Stimulated activated CD4-positive, alpha-beta T cell treated with anti-CD3 and anti-CD28 coated beads, Interleukin-2, amount 100 ng/mL, for 24 hours (primary cell): ENCODE measurements around the gene DET1.
"Not testable (repeated sequence)": the region's sequence is repeated elsewhere in the genome, so short reads cannot be mapped to it uniquely, and the experiment has no call there.

Experiments
- DNase-seq, 2 donors: peaks; one replicate each; pipeline ENCODE4 v3.0.0-alpha.2; 2020

The DET1 gene

DNA sequence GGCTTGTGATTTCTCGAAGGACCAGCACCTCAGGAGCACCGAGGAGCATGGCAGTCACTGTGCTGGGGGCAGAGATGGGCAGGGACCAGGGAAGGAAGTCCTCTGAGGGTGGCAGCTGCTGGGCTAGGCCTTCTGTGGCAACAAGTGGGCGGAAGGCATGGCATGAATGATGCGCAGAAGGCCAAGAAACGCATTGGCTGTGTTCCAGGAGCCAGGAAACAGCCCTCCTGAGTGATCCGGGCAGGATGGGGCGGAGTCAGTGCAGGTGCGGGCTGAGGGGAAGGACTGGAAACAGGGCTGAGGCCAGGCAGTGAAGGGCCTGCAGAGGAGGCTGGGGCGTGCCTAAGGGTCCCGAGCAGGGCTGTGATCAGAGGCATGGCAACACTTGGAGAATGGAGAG is 55.3 kb downstream of the DET1 start:
- no peak for DNase-seq

DNA sequence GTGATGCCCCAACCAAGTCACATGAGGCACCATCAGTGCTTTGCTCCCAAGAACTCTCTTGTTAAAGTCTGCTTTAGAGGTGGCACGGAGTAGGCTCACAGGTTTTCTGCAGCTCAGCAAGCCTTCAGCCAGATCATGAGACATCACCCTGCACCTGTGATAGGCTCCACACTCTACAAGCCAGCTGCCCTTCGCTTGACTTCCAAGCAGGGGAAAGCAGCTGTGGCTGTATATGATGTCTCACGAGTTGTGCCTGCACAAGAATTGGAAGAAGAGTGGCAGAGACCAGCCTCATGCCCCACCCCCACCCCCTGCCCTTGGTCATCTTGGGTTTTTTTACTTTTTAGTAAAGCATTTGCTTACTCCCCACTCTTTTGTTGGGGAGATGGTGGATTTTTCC is 56.4 kb downstream of the DET1 start:
- no peak for DNase-seq

DNA sequence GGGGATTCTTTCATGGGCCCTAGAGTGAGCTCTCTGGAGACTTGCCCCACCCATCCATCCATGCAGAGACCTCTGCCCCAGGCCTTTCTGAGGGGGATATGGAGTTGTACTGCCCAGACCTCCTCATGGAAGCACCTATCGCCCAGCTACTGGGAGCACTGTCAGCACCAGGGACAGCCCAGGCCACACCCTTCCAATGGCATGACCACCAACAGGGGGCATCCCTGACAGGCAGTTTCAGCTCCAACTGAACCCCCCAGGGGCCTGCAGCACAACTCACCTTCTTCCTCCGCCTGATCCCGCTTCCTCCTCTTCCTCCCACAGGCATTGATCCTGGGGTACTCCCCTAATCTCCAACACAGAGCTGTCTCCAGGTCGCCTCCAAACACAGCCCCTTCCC is 57.2 kb downstream of the DET1 start:
- no peak for DNase-seq

DNA sequence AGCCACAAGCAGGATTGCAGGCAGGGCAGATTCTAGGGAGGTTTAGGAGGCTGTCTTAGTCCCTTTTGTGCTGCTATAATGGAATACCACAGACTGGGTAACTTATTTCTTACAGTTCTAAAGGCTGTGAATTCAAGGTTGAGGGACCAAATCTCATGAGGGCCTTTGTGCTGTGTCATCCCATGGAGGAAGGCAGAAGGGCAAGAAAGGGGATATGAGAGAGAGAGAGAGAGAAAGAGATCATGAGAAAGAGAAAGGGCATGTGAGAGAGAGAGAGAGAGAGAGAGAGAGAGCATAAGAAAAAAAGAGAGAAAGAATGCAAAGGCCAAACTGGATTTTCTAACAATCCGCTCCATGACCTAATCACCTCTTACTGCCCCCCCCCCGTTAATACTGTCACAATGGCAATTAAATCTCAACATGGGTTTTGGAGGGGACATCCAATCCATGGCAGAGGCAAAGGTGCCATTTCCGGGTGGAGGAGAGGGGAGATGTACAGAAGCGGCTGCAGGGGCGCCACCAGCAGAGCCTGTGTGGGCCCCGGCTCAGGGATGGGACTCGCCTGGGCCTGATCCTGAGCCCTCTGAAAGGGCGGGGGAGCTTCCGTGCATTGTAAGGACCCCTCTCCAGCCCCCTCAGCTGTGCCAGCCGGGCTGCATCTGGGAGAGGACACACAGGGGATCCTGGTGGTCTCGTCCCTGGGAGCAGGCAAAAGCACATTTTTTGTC is 58.5 kb downstream of the DET1 start:
- no peak for DNase-seq

DNA sequence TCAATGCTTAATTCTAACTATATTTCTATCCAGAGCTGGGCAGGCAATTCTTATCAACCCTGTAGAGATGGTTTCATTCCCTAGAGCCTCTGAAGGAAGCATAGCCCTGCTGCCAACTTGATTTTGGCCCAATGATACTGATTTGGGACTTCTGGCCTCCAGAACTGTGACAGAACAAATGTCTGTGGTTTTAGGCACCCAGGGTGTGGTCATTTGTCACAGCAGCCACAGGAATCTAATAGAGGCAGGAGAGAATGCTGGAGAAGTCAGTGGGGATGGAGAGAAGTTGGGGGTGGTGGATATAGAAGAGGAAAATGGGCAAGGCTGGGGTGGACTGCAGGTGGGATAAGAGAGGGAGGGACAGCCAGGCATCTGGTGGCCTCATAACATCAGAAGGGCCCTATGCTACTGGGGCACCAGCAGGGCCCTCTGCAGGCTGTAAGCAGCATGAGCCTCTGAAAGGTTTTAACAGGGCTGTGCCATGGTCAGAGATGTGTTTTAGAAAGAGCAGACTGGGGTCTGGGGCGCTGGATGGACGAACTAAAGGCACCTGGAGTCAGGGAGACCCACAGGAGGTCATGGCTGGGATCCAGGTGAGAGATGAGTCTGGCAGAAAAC is 59.2 kb downstream of the DET1 start:
- no peak for DNase-seq

DNA sequence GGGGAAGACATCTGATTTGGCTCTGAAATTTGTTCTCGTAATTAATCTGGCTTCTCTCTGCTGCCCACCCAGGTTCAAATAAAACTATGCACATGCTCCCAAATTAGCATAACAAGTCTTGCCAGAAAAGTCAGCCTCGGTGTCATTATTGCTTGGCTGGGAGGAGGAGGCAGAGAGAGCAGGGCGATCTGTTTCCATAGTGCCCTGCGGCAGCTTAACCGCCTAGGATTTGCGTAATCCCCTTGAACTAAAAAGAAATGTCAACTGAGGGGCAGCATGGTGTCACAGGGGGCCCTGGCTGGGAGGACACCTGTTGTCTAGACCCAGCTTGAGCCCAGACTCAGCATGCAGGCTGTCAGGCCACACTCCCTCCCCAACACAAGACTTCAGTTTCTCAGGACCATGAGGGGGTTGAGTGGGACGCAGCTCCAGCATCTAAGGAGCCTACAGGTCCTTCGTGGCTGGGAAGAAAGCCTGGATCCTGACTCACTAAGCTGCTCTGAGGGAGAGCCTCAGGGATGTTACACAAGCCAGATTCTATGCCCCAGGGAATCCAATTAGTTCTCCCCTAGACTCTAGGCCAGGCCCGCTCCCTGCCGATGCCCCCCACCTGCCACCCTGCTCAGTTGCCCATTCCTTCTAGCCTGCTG is 61.7 kb downstream of the DET1 start:
- DNase-seq, result no peak

DNA sequence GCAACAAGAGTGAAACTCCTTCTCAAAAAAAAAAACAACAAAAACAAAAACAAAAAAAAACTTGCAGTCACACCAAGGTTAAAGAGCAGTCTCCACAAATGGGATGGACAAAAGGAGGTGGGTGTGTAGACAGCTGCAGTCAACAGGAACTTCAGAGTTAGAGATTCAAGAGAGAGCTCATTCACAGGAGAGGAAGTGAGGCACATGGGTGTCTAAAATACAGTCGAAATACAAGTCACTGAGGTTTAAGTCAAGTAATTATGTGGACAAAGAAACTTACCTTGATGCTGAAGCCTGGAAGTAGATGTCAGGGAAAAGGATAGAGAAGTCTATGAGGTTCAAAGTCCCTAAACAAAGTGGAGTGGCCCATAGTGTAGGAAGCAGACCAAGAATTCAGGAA is 64.2 kb downstream of the DET1 start:
- no peak for DNase-seq

DNA sequence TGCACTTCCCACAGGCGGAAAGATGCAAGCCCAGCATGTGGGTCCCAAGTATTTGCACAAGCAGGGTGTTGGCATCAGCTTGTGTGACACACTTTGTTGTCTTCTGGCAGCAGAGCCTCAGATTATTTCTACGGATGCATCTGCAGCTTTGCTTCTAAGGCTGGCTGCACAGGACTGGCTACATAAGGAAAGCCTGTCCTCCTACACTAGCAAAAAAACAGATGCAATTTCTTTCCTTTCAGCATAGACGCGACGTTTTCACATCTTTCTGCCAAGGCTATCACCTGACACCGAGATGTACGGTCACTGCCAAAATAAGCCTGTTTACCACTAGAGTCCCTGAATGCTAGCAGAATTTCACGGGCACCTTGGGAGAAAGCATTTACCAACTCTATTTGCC is 65.5 kb downstream of the DET1 start:
- DNase-seq, result no peak

DNA sequence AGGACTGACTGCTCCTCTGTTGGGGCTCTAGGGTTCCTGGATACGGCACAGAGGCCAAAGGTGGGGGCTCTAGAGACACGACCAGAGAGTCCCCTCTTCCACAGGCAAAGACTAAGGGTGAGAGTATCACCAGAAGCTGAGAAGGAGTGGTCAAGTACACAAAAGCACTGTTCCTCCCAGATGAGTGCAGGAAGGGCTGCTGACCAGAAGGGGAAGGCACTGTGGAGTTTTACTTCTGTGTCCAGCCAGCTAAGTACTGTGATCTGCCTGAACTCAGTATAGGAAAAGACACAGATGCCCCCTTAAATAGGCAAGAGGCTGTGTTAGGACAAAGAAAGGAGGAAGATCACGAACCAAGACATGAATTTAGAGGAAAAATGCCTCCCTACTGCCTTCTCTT is 67.3 kb downstream of the DET1 start:
- no peak for DNase-seq

DNA sequence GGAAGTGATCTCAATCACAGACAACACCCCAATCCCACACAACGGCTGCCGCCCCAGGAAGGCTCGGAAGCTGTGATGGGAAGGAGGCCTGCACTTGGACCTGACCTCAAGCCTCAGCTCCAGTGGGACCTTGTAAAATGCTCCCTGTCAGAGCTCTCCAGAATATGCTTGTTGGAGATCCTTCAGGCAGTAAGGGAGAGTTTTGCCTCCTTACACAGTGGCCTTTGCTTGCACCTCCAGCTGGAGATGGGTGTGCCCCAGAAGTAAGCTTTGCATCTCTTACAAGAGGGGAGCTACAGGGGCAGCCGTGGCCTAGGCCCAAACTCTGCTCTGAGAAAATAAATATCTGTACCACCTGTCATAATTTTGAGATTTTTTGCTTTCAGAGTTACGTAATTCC is 68.6 kb downstream of the DET1 start:
- no peak for DNase-seq

DNA sequence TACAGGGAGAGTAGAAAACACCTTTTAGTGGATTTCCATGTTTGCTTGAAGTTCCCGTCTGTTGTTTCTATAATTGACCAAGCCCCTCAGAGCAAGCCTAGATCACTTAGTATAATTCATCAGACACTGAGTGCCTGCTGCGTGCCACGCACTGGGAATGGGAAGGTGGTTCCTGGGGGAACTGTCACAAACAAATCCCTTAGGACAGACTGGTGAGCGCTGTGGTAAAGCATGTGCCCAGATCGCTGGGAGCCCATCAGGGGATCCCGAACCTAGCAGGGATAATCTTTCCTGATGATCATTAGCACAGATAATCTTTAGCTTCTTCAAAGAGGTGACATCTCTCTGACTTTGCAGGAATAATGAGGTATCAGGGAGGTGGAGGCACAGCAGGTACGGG is 69.4 kb downstream of the DET1 start:
- DNase-seq, result no peak

DNA sequence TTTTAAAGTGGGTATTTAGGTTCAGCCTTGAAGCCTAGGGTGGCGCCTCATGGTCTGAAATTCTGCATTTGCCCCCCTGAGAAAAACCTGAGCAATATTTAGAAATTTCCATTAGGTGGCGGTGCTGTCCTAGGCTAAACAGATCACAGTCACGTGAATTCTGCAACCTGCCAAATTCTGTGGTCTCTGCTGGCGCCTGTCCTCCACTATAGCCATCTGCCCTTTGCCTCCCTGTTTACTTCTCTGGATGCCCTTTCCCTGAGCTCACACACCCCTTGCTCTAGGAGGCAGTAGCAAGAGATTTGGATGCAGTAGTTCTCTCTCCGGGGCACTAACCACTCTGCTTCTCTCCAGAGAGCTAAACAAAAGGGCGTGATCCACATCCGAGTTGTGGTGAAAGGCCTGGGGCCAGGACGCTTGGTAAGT is 69.8 kb downstream of the DET1 start:
- DNase-seq, result no peak

DNA sequence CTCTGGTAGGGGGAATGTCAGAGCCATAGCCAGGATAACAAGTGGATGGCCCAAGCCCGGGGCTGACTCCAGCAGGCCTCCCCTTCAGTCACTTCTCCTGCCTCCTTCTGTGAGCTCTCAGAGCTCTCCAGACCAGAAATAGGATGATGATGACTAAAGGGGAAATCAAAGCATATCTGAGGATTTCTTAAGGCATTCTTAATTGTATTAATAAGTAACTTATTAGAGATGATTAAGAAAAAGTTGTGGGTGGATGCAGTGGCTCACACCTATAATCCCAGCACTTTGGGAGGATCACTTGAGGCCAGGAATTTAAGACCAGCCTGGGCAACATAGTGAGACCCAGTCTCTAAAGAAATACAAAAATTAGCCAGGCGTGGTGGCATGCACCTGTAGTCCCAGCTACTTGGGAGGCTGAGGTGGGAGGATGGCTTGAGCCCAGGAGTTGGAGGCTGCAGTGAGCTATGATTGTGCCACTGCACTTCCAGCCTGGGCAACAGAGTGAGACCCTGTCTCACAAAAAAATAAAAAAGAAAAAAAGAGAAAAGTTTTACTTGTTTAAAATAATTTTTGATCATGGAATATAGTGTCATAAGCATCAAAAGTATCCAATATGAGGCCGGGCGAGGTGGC is 72.7 kb downstream of the DET1 start:
- DNase-seq, result not testable (repeated sequence)

DNA sequence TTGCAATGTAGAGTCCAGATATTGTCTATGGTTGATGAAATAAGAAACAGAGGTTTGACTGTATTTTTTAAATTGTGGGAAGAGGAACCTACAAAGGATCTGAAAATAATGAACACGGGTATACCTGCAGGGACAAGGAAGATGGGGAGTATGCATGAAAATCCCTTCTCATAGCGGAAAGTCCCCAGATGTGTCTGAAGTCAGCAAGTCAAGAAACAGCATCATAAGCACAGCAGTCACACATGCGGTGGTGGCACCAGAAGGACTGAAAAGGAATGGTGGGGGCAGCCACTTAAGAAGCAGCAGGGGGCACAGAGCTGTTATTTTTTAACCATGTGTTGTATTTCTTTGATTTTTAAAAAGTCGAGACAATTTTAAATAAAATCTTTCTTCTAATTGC is 74.3 kb downstream of the DET1 start:
- DNase-seq, result no peak

DNA sequence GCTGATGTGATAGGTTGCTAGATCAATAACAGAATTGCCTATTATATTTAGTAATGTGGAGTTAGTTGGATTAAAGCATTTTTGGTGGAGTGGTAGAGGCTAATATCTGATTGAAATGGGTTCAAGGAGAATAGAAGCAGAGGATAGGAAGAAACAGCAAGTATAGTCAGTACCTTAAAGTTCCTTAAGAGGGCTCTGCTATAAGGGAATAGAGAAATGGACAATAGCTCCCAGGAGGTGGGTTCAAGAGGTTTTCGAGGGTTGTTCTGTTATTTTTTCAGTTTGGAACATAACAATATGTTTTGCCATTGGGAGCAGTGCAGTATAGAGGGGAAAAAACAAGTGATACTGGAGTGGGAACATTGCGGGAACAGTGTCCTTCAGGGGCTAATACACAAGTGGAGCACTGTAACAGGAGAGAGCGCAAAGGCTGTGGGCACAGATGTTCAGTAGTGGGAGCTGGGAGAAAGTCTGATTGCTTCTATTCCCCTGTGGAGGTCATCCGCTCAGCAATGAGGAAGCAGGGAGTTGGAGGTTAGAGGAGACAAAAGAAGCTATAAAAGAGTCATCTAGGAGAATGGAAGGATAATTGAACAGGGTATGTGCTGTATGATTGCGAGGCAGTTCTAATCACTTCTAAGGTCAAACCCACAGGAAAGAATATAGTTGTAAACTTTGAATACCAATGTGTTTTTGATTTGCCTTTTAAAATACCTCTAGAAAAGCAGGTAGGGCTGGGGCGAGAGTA is 75.7 kb downstream of the DET1 start:
- no peak for DNase-seq

DNA sequence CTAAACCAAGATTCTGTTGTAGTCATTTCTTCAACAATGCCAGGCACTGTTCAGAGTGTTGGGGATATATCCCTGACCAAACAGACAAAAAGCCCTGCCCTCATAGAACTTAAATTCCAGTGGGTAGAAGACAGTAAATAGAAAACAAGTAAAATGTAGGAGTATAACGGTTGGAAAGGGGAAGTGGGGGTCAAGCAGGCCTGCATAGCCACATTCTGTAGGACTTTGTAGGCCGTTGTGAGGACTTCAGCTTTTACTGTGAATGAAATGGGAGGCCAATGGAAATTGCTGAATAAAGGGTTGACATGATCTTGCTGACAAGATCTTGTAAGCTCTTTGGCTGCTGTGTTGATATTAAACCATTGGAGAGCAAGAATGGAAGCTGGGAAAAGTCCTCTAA is 77.2 kb downstream of the DET1 start:
- no peak for DNase-seq

DNA sequence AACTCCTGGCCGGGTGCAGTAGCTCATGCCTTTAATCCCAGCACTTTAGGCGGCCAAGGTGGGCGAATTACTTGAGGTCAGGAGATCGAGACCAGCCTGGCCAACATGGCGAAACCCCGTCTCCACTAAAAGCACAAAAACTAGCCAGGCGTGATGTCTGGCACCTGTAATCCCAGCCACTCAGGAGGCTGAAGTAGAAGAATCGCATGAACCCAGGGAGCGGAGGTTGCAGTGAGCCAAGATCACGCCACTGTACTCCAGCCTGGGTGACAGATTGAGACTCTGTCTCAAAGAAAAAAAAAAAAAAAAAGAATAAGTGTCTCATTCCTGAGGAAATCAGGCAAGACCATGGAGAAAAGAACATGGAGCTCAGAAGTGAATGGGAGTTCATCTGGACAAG is 77.8 kb downstream of the DET1 start:
- not testable (repeated sequence) for DNase-seq

DNA sequence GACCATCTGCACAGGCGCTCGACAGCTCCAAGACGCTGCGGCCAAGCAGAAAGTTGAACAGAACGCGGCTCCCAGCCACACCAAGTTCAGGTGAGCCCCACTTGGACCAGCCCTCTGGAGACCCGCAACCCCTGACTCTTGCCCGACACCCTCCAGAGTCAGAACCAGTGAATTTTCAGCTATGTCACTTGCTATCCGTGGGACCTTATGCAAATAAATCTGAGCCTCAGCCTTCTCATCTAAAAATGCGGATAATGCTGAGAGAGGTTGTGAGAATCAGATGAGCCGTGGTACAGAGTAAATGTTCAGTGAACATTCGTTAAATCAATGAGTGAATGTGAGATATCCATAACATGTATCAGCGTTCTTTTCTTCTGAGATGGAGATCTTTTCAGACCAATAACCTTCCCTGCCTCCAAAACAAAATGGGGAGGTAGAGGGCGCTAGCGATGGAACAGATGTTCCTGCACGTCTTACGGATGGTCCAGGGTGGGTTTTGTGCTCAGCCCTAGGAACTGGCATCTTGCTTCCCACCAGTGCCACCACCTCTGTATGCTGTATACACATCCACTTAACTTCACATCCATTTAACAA is 78.4 kb downstream of the DET1 start:
- DNase-seq, result peak in 1 of 2 donors; percentile 13

DNA sequence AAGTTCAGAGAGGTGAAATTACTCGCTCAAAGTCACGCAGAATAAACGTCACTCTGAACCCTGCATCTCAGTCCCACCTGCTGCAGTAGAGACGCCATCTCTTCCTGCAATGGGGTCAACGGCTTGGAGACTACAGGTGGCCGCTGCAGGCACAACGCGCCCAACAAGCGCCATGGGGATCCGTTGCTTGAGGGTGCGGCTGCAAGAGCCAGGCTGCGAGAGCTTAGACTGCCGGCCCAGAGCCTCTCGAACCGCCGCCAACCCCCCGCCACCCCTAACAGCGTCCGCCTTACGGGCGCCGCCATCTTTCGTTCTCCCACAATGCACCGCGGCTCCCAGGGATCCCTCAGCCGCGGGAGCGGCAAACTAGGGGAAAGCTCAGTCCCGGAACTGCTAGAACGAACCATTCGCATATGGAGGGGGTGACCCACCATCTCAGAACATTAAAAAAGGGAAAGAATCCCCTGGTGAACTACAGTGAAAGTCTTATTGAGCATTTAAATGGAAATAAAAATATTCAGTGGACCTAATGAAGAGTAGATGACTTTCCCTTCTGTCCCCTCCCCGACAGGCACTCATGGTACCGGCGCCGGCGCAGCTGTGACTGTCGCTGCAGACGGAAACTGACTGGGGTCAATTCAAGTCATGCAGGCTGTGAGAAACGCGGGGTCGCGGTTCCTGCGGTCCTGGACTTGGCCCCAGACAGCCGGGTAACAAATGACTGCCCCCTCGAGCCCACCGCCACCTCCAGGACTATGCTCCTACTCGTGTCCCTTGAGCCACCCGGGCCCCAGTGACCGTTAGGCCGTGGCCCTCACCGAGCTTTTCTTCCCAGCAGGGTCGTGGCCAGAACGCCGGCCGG is 79.2 kb downstream of the DET1 start, which contains the start of the genes MRPL46 and MRPS11:
Gene MRPL46, minus strand, starts transcription at position 316 of the 862 bp plus-strand sequence. Its CDS starts 11 bp downstream, at position 305.
Gene MRPS11, plus strand, starts transcription at position 636 of the 862 bp plus-strand sequence. Its CDS starts 10 bp downstream, at position 646.
- DNase-seq, result peak; percentile 92 to 94

DNA sequence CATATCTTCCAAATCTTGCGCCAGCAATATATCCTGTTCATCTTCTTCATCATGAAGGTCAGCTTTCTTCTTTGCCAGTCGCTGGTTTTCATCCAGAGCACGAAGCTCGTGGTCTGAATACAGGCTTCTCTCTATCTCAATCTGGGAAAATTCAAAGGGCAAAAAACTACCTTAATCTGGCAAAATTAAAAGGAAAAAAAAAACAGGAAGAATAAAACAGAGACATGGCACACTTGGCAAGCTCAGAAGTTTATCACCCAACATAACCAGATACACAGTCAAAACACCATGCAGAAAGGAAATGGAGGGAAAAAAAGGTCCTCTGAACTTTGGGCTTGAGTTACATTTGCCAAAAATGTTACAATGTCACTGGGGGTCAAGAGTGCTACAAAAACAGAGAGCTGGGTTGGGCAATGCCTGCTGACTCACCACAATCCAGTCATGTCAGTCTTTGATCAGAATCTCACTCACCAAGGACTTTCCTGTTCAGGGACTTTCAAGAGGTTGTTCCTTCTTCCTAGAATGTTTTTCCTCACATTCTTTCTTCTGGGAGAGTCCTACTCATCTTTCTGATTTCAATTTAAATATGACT is 80.8 kb downstream of the DET1 start:
- DNase-seq, result peak in 1 of 2 donors; percentile 30
